ENCODE measurements around the gene C10orf90. TPM values are rescaled to one million over a fixed set of nuclear protein-coding genes. Genes with fewer than 3 reads are reported as not detected.

The C10orf90 gene
- total and polyA plus RNA-seq, 7 donors = 0.03 to 1.1 (median 0.33) TPM; not detected in 4

GRCh38 chr10:126669168-126669567, 1.3 kb downstream of the C10orf90 start:
- intact Hi-C loops (cut with DNase I) = no loop called here
- WGBS, 2 donors = 31 to 69% methylated on average over 3 of the region's 3 CpGs
- H3K27ac ChIP-seq = no peak overlapping the region
- no peak for DNase-seq
- H3K36me3 ChIP-seq = no peaks in the 10 kb centered on the region
- TF ChIP-seq CTCF (IDR thresholded peaks at IDR 0.05) (no peak), POLR2AphosphoS5 (IDR thresholded peaks at IDR 0.05) (no peak), POLR2A (IDR thresholded peaks at IDR 0.05) (no peak), EP300 (IDR thresholded peaks at IDR 0.05) (no peak)
- H3K4me1 ChIP-seq = no peaks in the 10 kb centered on the region
- H3K4me3 ChIP-seq = no peak overlapping the region
- H3K9me3 ChIP-seq = no peaks in the 10 kb centered on the region
- no peaks in the 10 kb centered on the region for H3K27me3 ChIP-seq

GRCh38 chr10:126668505-126668904, 2.0 kb downstream of the C10orf90 start:
- H3K36me3 ChIP-seq = no peaks in the 10 kb centered on the region
- TF ChIP-seq EP300 (IDR thresholded peaks at IDR 0.05) (no peak), POLR2A (IDR thresholded peaks at IDR 0.05) (no peak), POLR2AphosphoS5 (IDR thresholded peaks at IDR 0.05) (no peak), CTCF (IDR thresholded peaks at IDR 0.05) (no peak)
- intact Hi-C loops (cut with DNase I) = no loop called here
- H3K4me1 ChIP-seq = no peaks in the 10 kb centered on the region
- DNase-seq = no peak
- H3K27ac ChIP-seq = no peak overlapping the region
- 88 to 94% methylated on average over 4 of the region's 4 CpGs for WGBS, 2 donors
- H3K4me3 ChIP-seq = no peak overlapping the region
- no peaks in the 10 kb centered on the region for H3K9me3 ChIP-seq
- no peaks in the 10 kb centered on the region for H3K27me3 ChIP-seq

- no peaks in the 10 kb centered on the region for H3K27me3 ChIP-seq
- intact Hi-C loops (cut with DNase I) = no loop called here
- H3K4me1 ChIP-seq = peaks cover 0 to 5% (median 0%) of the 10 kb centered on the region in 4 donors
- 90 to 91% methylated on average over 3 of the region's 3 CpGs for WGBS, 2 donors
- H3K36me3 ChIP-seq = no peaks in the 10 kb centered on the region
- no peak overlapping the region for H3K27ac ChIP-seq
- TF ChIP-seq POLR2A (IDR thresholded peaks at IDR 0.05) = no peak
- TF ChIP-seq POLR2AphosphoS5 (IDR thresholded peaks at IDR 0.05) = no peak
- no peak for TF ChIP-seq CTCF (IDR thresholded peaks at IDR 0.05)
- no peak for TF ChIP-seq EP300 (IDR thresholded peaks at IDR 0.05)
- no peak overlapping the region for H3K4me3 ChIP-seq
- H3K9me3 ChIP-seq = no peaks in the 10 kb centered on the region
- no peak for DNase-seq
Measured at GRCh38 chr10:126667568-126667967, 2.9 kb downstream of the C10orf90 start.

GRCh38 chr10:126665207-126665606, 5.3 kb downstream of the C10orf90 start:
- DNase-seq = no peak
- 71 to 79% methylated on average over 4 of the region's 4 CpGs for WGBS, 2 donors

More at GRCh38 chr10:126665207-126665606, 5.3 kb downstream of the C10orf90 start:
- no peak for TF ChIP-seq POLR2AphosphoS5 (IDR thresholded peaks at IDR 0.05)
- no peak for TF ChIP-seq EP300 (IDR thresholded peaks at IDR 0.05)
- TF ChIP-seq POLR2A (IDR thresholded peaks at IDR 0.05) = no peak
- no peak for TF ChIP-seq CTCF (IDR thresholded peaks at IDR 0.05)
- Histone ChIP-seq H3K36me3 (no peaks in the 10 kb centered on the region), H3K4me1 (peaks cover 0 to 5% (median 0%) of the 10 kb centered on the region in 4 donors), H3K27me3 (no peaks in the 10 kb centered on the region), H3K9me3 (no peaks in the 10 kb centered on the region), H3K27ac (no peak overlapping the region), H3K4me3 (no peak overlapping the region)
- intact Hi-C loops (cut with DNase I) = no loop called here
